ENCODE measurements around the gene BAAT. TPM values are rescaled to one million over a fixed set of nuclear protein-coding genes. Genes with fewer than 3 reads are reported as not detected.

BAAT gene
- total and polyA plus RNA-seq, 9 of the 15 experiments (the other 6 are each of a cell fraction or from before 2014, with no cell fraction given): 0.17 to 0.76 (median 0.32) TPM

GRCh38 chr9:101376111-101376848 is 8.5 kb downstream of the BAAT start:
- intact Hi-C loops (cut with micrococcal nuclease) (no loop called here), in situ Hi-C loops (cut with MboI) (no loop called here)
- Histone ChIP-seq H3K9ac (ENCODE audit: insufficient read depth in 1 of 2, low read depth in 2 of 2, low read length in 2 of 2) (no peak overlapping the region), H3K9me3 (replicated peaks; ENCODE audit: control insufficient read depth, insufficient read depth, low read depth, low read length) (no peaks in the 10 kb centered on the region), H2AFZ (ENCODE audit: low read depth, low read length) (no peak overlapping the region), H3K4me2 (ENCODE audit: insufficient read depth, low read length) (no peak overlapping the region), H3K79me2 (ENCODE audit: control insufficient read depth, insufficient read depth, low read length) (no peaks in the 10 kb centered on the region), H3K4me3 (no peak overlapping the region), H3K4me1 (replicated peaks in 1 of 2; ENCODE audit: control insufficient read depth in 2 of 2, insufficient read depth in 2 of 2, low read length in 2 of 2) (peaks cover 3% of the 10 kb centered on the region in 2 experiments; a peak in 3 of 5 replicates), H4K20me1 (replicated peaks; ENCODE audit: control insufficient read depth, insufficient read depth, low read length) (no peaks in the 10 kb centered on the region), H3K27ac (ENCODE audit: extremely low read depth, low read depth, low read length) (no peak overlapping the region), H3K36me3 (ENCODE audit: control insufficient read depth, insufficient read depth, low read length) (no peaks in the 10 kb centered on the region), H3K27me3 (ENCODE audit: control insufficient read depth in 2 of 2, insufficient read depth in 2 of 2, low read length in 2 of 2) (no peaks in the 10 kb centered on the region), H3K9me1 (ENCODE audit: control insufficient read depth, insufficient read depth, low read length) (no peaks in the 10 kb centered on the region)
- no TSS peak for BruUV-seq (replicated peaks)
- DNase-seq (ENCODE audit: extremely low read depth in 1 of 4, low spot score in 3 of 4): no peak
- no peak for ATAC-seq
- WGBS (ENCODE audit: insufficient coverage, low coverage, missing lambda C conversion rate): 59% methylated on average over 6 of the region's 6 CpGs
- no peak for FAIRE-seq
- POLR2A ChIA-PET: interaction anchor here (0.9 kb wide), 1 partner anchor 14 kb away, joined by 3 read pairs; no protein-coding TSS in a partner anchor
- CTCF ChIA-PET (ENCODE audit: low intra/inter-chr PET ratio): no interaction called here
- TF ChIP-seq EP300 (IDR thresholded peaks at IDR 0.05; ENCODE audit: low read length) (no peak), IRF1 (CRISPR knock-in tag; IDR thresholded peaks at IDR 0.05; ENCODE audit: borderline replicate concordance) (no peak), SREBF2 (CRISPR knock-in tag; IDR thresholded peaks at IDR 0.05) (no peak), SREBF1 (IDR thresholded peaks at IDR 0.05; ENCODE audit: borderline replicate concordance, low read depth, low read length) (no peak), HMG20B (CRISPR knock-in tag; IDR thresholded peaks at IDR 0.05) (no peak), CBX2 (IDR thresholded peaks at IDR 0.05; ENCODE audit: insufficient read depth, low read length, poor library complexity, severe bottlenecking) (no peak), HBP1 (CRISPR knock-in tag; IDR thresholded peaks at IDR 0.05) (no peak), SAFB2 (IDR thresholded peaks at IDR 0.05; ENCODE audit: borderline replicate concordance, low read depth, low read length, severe bottlenecking) (no peak), ZNF512 (tag; IDR thresholded peaks at IDR 0.05) (no peak), MAFF (IDR thresholded peaks at IDR 0.05; ENCODE audit: low read length) (no peak), FOXK1 (CRISPR knock-in tag; IDR thresholded peaks at IDR 0.05; ENCODE audit: borderline replicate concordance) (no peak), C11orf30 (IDR thresholded peaks at IDR 0.05; ENCODE audit: low read depth) (no peak)

Measured in K562 (cell line).